A673 (cell line): ENCODE measurements around the gene SLU7.
"Not testable (repeated sequence)": the region's sequence is repeated elsewhere in the genome, so short reads cannot be mapped to it uniquely, and the experiment has no call there.

ENCODE experiments used
- CTCF ChIP-seq: fragments of 300-800, 200-600 bp; sonication (generic); conservative IDR thresholded peaks from 2 replicates; pipeline ENCODE4 v1.5.1; 2017; ENCODE audit warnings: low read depth, mild to moderate bottlenecking, antibody characterized with exemption, low read length, moderate library complexity, mixed read lengths
- EZH2 ChIP-seq: fragments of 200-600 bp; sonication (generic); IDR thresholded peaks from 2 replicates; pipeline ENCODE4 v1.6.1; 2017; ENCODE audit warnings: borderline replicate concordance, low read depth, mild to moderate bottlenecking, mixed read lengths, antibody characterized with exemption, low read length; ENCODE audit not compliant: poor library complexity, severe bottlenecking

GRCh38 chr5:160436661-160437060 lies 17.8 kb upstream of the SLU7 start:
- not testable (repeated sequence) for TF ChIP-seq CTCF, EZH2
